ENCODE measurements around the gene SERPINA10. TPM values are rescaled to one million over a fixed set of nuclear protein-coding genes. Genes with fewer than 3 reads are reported as not detected.
A peak's percentile ranks its signal among the peaks of the same experiment; 100 is the strongest.

SERPINA10 gene
- total and polyA plus RNA-seq, 2 of the 13 experiments (the other 11 are each of a cell fraction or from before 2014, with no cell fraction given): 20.1 to 20.2 TPM

- TF ChIP-seq ZBTB46 (CRISPR knock-in tag; IDR thresholded peaks at IDR 0.05; ENCODE audit: borderline replicate concordance): no peak
- TF ChIP-seq ELF3 (CRISPR knock-in tag; IDR thresholded peaks at IDR 0.05): peak; percentile 84
- TF ChIP-seq ZNF282 (IDR thresholded peaks at IDR 0.05; ENCODE audit: partially characterized antibody): no peak
- no peak for TF ChIP-seq ARNT (IDR thresholded peaks at IDR 0.05)
- no peak for TF ChIP-seq ZNF724P (CRISPR knock-in tag; IDR thresholded peaks at IDR 0.05; ENCODE audit: borderline replicate concordance)
- TF ChIP-seq NFYC (CRISPR knock-in tag; IDR thresholded peaks at IDR 0.05): peak; percentile 72
- TF ChIP-seq ZNF512B (CRISPR knock-in tag; IDR thresholded peaks at IDR 0.05; ENCODE audit: borderline replicate concordance): 0 out of 2 replicates have a peak, but pooled peaks have one; percentile 62
- peak; percentile 80; the same call in 1 of the 2 replicates for TF ChIP-seq NRL (CRISPR knock-in tag; IDR thresholded peaks at IDR 0.05; ENCODE audit: borderline replicate concordance)
- no peak for TF ChIP-seq ZNF546 (CRISPR knock-in tag; conservative IDR thresholded peaks at IDR 0.05)
- no peak for TF ChIP-seq EZH2 (conservative IDR thresholded peaks at IDR 0.05; ENCODE audit: low read depth, low read length)
- no peak for TF ChIP-seq ZNF496 (CRISPR knock-in tag; IDR thresholded peaks at IDR 0.05; ENCODE audit: insufficient replicate concordance)
- TF ChIP-seq ZFP36L2 (CRISPR knock-in tag; IDR thresholded peaks at IDR 0.05): no peak
- no peak for TF ChIP-seq EHMT2 (IDR thresholded peaks at IDR 0.05; ENCODE audit: borderline replicate concordance, low read depth, low read length)
- TF ChIP-seq ZNF180 (CRISPR knock-in tag; IDR thresholded peaks at IDR 0.05; ENCODE audit: borderline replicate concordance, low read depth): no peak
- no peak; the same call in 1 of the 2 replicates for TF ChIP-seq ZBTB26 (CRISPR knock-in tag; IDR thresholded peaks at IDR 0.05; ENCODE audit: borderline replicate concordance)
- TF ChIP-seq NR2C2 (CRISPR knock-in tag; IDR thresholded peaks at IDR 0.05; ENCODE audit: borderline replicate concordance): no peak
- peak; percentile 70 for TF ChIP-seq SRSF1 (optimal IDR thresholded peaks at IDR 0.05; ENCODE audit: low read depth, low read length)
- no peak for TF ChIP-seq NCOA5 (CRISPR knock-in tag; IDR thresholded peaks at IDR 0.05)
- TF ChIP-seq ZSCAN25 (CRISPR knock-in tag; IDR thresholded peaks at IDR 0.05): peak; percentile 89; the same call in 1 of the 2 replicates
- TF ChIP-seq FOXJ3 (CRISPR knock-in tag; IDR thresholded peaks at IDR 0.05; ENCODE audit: borderline replicate concordance): 0 out of 2 replicates have a peak, but pooled peaks have one; percentile 54
- no peak for TF ChIP-seq SMARCE1 (IDR thresholded peaks at IDR 0.05; ENCODE audit: borderline replicate concordance)
- TF ChIP-seq ZNF274 (CRISPR knock-in tag; IDR thresholded peaks at IDR 0.05): peak; percentile 61; the same call in 1 of the 2 replicates
These were observed 29.8 kb upstream of the SERPINA10 start, which contains the start of gene SERPINA6 (continued) for GRCh38 chr14:94322648-94323570.

All from HepG2 (cell line).